ENCODE data around the gene RBM12. TPM values are rescaled to one million over a fixed set of nuclear protein-coding genes. Genes with fewer than 3 reads are reported as not detected.

The RBM12 gene
- total and polyA plus RNA-seq, 11 donors: 7.4 to 61.7 (median 43.0) TPM

GRCh38 chr20:35653893-35654292 lies 10.8 kb downstream of the RBM12 start:
- Histone ChIP-seq H3K4me1 (peaks cover 0 to 50% (median 32%) of the 10 kb centered on the region in 12 donors), H3K36me3 (peaks cover 0 to 53% (median 33%) of the 10 kb centered on the region in 9 donors), H3K27ac (no peak overlapping the region), H3K4me3 (no peak overlapping the region), H3K9me3 (no peaks in the 10 kb centered on the region), H3K27me3 (no peaks in the 10 kb centered on the region)
- intact Hi-C loops (cut with DNase I): no loop called here
- no peak for ATAC-seq
- no peak for TF ChIP-seq POLR2A (IDR thresholded peaks at IDR 0.05)
- no peak for TF ChIP-seq CTCF (IDR thresholded peaks at IDR 0.05)
- WGBS, 4 donors: 89 to 92% (median 91%) methylated on average over 4 of the region's 4 CpGs
- DNase-seq: no peak

GRCh38 chr20:35653430-35653734 lies 11.3 kb downstream of the RBM12 start:
- no peaks in the 10 kb centered on the region for H3K9me3 ChIP-seq
- ATAC-seq: no peak
- no peak for TF ChIP-seq CTCF (IDR thresholded peaks at IDR 0.05)
- no peak for TF ChIP-seq POLR2A (IDR thresholded peaks at IDR 0.05)
- DNase-seq: no peak
- peaks cover 0 to 51% (median 32%) of the 10 kb centered on the region in 12 donors for H3K4me1 ChIP-seq
- no peaks in the 10 kb centered on the region for H3K27me3 ChIP-seq
- no peak overlapping the region for H3K27ac ChIP-seq
- WGBS, 4 donors: 95 to 98% (median 97%) methylated on average over 3 of the region's 3 CpGs
- peaks cover 0 to 53% (median 33%) of the 10 kb centered on the region in 9 donors for H3K36me3 ChIP-seq
- intact Hi-C loops (cut with DNase I): no loop called here
- H3K4me3 ChIP-seq: no peak overlapping the region

DNA sequence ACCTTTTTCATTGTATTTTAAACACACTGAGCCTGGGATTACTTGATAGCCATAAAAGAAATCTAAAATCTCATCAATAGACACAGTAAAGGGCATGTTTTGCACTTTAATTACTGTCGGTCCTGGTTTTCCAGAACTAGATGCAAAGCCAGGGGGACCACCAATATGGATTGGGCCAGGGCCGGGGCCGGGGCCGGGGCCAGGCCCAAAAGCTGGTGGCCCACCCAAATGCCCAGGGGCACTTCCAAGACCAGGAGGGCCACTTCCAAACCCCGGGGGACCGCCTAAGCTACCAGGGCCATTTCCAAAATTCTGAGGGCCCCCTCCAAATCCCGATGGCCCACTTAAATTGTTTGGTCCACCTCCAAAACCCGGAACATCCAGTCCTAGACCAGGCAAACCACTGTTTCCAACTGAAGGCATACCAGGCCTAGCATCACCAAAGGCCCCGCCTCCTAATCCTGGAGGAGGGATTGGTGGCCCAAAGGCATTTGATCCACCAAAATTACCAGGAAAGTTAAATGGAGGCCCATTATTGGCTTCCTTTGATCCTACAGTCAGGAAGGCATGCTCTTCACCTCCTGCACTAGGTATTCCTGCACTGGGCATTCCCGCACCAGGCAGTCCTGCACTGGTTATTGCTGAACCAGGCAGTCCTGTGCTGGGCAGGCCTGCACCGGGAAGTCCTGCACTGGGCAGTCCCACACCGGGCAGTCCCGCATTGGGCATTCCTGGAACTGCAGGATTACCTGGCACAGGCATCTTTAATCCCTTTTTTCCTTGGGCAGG lies 11.9 kb downstream of the RBM12 start:
- H3K27ac ChIP-seq: no peak overlapping the region
- ATAC-seq (peak in 1 of 4 donors; percentile 34), DNase-seq (no peak)
- H3K27me3 ChIP-seq: no peaks in the 10 kb centered on the region
- WGBS, 4 donors: 96 to 100% (median 98%) methylated on average over 13 of the region's 13 CpGs
- H3K4me1 ChIP-seq: peaks cover 0 to 46% (median 27%) of the 10 kb centered on the region in 12 donors
- H3K36me3 ChIP-seq: peaks cover 0 to 58% (median 33%) of the 10 kb centered on the region in 9 donors
- intact Hi-C loops (cut with DNase I): no loop called here
- no peak overlapping the region for H3K4me3 ChIP-seq
- no peaks in the 10 kb centered on the region for H3K9me3 ChIP-seq
- TF ChIP-seq CTCF (IDR thresholded peaks at IDR 0.05) (no peak), POLR2A (IDR thresholded peaks at IDR 0.05) (no peak)

DNA sequence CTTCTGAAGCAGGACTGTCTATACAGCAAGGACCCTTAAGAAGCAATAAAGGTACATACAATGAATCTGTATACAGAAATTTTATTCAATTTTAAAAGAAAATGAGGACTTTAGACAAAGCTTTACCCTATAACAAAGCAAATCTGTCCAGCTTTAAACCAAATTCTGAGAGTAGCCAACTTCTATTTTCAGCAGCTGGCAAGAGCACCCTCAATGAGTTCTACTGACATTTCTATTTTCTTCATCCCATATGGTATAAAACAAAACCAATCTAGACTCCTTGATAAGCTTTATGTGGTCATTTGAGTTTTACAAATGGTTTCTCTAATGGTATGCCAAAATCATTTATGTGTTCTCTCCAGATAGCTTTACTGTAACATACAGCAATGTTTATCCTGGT lies 12.7 kb downstream of the RBM12 start:
- intact Hi-C loops (cut with DNase I): no loop called here
- no peak for DNase-seq
- Histone ChIP-seq H3K4me3 (no peak overlapping the region), H3K27ac (no peak overlapping the region), H3K9me3 (no peaks in the 10 kb centered on the region), H3K36me3 (peaks cover 0 to 64% (median 33%) of the 10 kb centered on the region in 9 donors), H3K4me1 (peaks cover 0 to 37% (median 18%) of the 10 kb centered on the region in 12 donors), H3K27me3 (no peaks in the 10 kb centered on the region)
- no peak for ATAC-seq
- TF ChIP-seq CTCF (IDR thresholded peaks at IDR 0.05) (no peak), POLR2A (IDR thresholded peaks at IDR 0.05) (no peak)

Measured in heart left ventricle (tissue), 16 donors.